ENCODE measurements around the gene ACTA2. TPM values are rescaled to one million over a fixed set of nuclear protein-coding genes. Genes with fewer than 3 reads are reported as not detected.

The ACTA2 gene
- total RNA-seq, 6 experiments from 2014 or later: 112 to 178 (median 164) TPM

- H3K4me1 Mint-ChIP-seq (ENCODE audit: low read depth): peaks cover 63% of the 10 kb centered on the region
Observed at GRCh38 chr10:88986549-88987242, 34.1 kb upstream of the ACTA2 start.

GRCh38 chr10:88984525-88984924, 32.0 kb upstream of the ACTA2 start:
- H3K27me3 Mint-ChIP-seq (ENCODE audit: insufficient read depth): no peaks in the 10 kb centered on the region; the same call in 1 of the 2 replicates
- H3K4me3 Mint-ChIP-seq: no peak overlapping the region
- no peak for TF ChIP-seq CTCF (IDR thresholded peaks at IDR 0.05)
- peaks cover 19% of the 10 kb centered on the region; the same call in 1 of the 2 replicates for H3K36me3 Mint-ChIP-seq (ENCODE audit: low read depth)
- no peak overlapping the region for H3K27ac Mint-ChIP-seq
- H3K4me1 Mint-ChIP-seq (ENCODE audit: low read depth): peaks cover 74% of the 10 kb centered on the region
- H3K9me3 Mint-ChIP-seq: no peaks in the 10 kb centered on the region
- no peak for DNase-seq

More at GRCh38 chr10:88986549-88987242, 34.1 kb upstream of the ACTA2 start:
- DNase-seq: peak; percentile 33
- H3K27ac Mint-ChIP-seq: no peak overlapping the region
- no peaks in the 10 kb centered on the region for H3K9me3 Mint-ChIP-seq
- peaks cover 19% of the 10 kb centered on the region for H3K36me3 Mint-ChIP-seq (ENCODE audit: low read depth)
- H3K27me3 Mint-ChIP-seq (ENCODE audit: insufficient read depth): no peaks in the 10 kb centered on the region; the same call in 1 of the 2 replicates
- TF ChIP-seq CTCF (IDR thresholded peaks at IDR 0.05): peak; percentile 96
- no peak overlapping the region for H3K4me3 Mint-ChIP-seq

GRCh38 chr10:88983939-88984338, 31.4 kb upstream of the ACTA2 start:
- no peak overlapping the region for H3K4me3 Mint-ChIP-seq
- no peak for DNase-seq
- H3K9me3 Mint-ChIP-seq: no peaks in the 10 kb centered on the region
- no peak overlapping the region for H3K27ac Mint-ChIP-seq
- no peak for TF ChIP-seq CTCF (IDR thresholded peaks at IDR 0.05)
- no peaks in the 10 kb centered on the region; the same call in 1 of the 2 replicates for H3K27me3 Mint-ChIP-seq (ENCODE audit: insufficient read depth)
- H3K4me1 Mint-ChIP-seq (ENCODE audit: low read depth): peaks cover 74% of the 10 kb centered on the region
- peaks cover 19% of the 10 kb centered on the region; the same call in 1 of the 2 replicates for H3K36me3 Mint-ChIP-seq (ENCODE audit: low read depth)

- Mint-ChIP-seq H3K9me3 (no peaks in the 10 kb centered on the region), H3K27me3 (ENCODE audit: insufficient read depth) (no peaks in the 10 kb centered on the region; the same call in 1 of the 2 replicates), H3K36me3 (ENCODE audit: low read depth) (peaks cover 19% of the 10 kb centered on the region; the same call in 1 of the 2 replicates), H3K27ac (no peak overlapping the region), H3K4me3 (no peak overlapping the region), H3K4me1 (ENCODE audit: low read depth) (peaks cover 69% of the 10 kb centered on the region)
- no peak for DNase-seq
- TF ChIP-seq CTCF (IDR thresholded peaks at IDR 0.05): no peak
Observed at GRCh38 chr10:88983206-88983605, 30.6 kb upstream of the ACTA2 start.

- Mint-ChIP-seq H3K9me3 (no peaks in the 10 kb centered on the region), H3K27ac (no peak overlapping the region), H3K36me3 (ENCODE audit: low read depth) (peaks cover 19% of the 10 kb centered on the region; the same call in 1 of the 2 replicates), H3K4me1 (ENCODE audit: low read depth) (peaks cover 64% of the 10 kb centered on the region), H3K4me3 (no peak overlapping the region), H3K27me3 (ENCODE audit: insufficient read depth) (no peaks in the 10 kb centered on the region; the same call in 1 of the 2 replicates)
- DNase-seq: no peak
- no peak for TF ChIP-seq CTCF (IDR thresholded peaks at IDR 0.05)
Observed at GRCh38 chr10:88982366-88982765, 29.8 kb upstream of the ACTA2 start.

Data from HFFc6 (cell line).